IPS-18c (cell line): ENCODE data around the gene CEL.
A peak's percentile ranks its signal among the peaks of the same experiment; 100 is the strongest.

Source experiments
- H3K4me3 ChIP-seq: 2 replicates; pipeline ENCODE4 v1.7.0; 2013; ENCODE audit warnings: low read depth, mild to moderate bottlenecking, low read length, moderate library complexity; ENCODE audit not compliant: insufficient read depth
- H3K9me3 ChIP-seq: one replicate; pipeline ENCODE4 v1.6.1; 2013; ENCODE audit warnings: mild to moderate bottlenecking, low read length, moderate library complexity; ENCODE audit not compliant: control insufficient read depth, insufficient read depth

Gene CEL

DNA sequence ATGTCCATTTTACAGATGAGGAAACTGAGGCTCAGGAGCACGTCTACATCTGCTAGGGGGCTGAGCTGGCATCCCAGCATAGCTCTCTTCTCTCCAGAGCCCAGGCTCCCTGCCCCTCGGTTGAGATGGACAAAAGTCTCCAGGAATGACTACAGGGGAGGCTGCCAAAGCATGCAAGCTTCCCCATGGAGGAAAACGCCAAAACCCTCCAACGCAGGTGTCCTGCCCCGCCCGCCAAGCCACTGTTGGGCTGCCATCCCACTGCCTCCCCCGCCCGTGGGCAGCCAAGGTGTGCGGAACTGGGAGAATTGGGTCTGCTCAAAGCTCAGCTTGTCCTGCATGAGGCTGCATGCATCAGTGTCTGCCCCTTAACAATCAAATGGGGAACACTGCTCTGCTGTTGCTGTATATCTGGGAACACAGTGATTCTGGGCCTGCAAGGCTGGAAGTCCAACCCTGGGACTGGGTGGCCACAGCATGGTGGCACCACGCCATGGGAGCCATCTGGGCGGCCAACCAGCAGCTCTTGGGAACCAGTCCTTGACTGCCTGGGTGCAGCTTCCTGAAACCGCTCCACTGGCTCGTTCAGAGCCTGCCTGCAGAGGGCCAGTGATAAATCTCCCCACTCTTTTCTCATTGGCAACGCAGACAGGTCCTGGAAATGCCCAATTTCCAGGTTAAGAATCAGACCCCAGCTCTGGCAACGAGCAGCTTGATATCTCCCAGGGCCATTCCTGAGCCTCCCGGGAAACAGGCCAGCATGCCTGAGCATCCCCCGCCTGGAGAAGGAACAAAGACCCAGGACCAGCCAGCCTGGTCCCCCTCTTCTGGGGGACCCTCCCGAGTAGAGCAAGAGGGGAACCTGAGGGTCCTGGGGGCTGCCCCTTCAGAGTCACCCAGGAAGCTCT, 55.7 kb downstream of the CEL start:
- H3K4me3 ChIP-seq, result no peak overlapping the region
- no peaks in the 10 kb centered on the region for H3K9me3 ChIP-seq

DNA sequence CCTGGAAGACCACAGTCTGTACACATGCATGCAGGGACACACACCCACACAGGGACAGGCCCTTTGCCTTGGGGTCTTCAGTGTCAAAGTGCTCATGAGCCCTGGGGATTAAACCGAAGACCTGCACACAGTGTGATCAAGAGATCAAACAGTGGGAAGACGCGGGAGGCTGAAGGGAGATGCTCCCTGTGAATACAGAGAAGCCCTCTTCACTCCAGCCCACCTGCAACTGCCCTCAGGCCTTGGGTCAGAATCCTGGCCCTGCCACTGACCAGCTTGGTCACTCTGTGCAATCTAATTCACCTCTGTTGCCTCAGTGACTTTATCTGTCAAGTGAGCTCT, 56.4 kb downstream of the CEL start:
- Histone ChIP-seq H3K4me3 (no peak overlapping the region), H3K9me3 (no peaks in the 10 kb centered on the region)

DNA sequence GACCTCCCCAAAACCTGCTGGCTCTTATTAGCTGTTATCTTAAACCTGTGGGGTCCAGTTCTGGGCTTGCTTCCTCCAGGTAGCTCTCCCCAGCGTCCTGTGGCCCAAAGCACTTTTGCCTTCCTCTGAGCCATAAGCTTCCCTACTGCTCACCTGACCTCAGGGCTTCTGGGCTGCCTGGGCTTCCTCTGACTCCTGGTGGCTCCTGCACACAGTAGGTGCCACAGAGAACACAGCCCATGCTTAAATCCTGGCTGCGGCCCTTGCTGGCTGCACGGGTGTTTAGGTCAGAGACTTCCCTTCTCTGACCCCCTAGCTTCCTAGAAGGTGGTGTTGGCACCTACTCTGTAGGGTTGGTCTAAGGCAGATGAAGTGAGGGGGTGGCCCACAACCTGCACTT, 56.8 kb downstream of the CEL start:
- no peaks in the 10 kb centered on the region for H3K9me3 ChIP-seq
- no peak overlapping the region for H3K4me3 ChIP-seq

DNA sequence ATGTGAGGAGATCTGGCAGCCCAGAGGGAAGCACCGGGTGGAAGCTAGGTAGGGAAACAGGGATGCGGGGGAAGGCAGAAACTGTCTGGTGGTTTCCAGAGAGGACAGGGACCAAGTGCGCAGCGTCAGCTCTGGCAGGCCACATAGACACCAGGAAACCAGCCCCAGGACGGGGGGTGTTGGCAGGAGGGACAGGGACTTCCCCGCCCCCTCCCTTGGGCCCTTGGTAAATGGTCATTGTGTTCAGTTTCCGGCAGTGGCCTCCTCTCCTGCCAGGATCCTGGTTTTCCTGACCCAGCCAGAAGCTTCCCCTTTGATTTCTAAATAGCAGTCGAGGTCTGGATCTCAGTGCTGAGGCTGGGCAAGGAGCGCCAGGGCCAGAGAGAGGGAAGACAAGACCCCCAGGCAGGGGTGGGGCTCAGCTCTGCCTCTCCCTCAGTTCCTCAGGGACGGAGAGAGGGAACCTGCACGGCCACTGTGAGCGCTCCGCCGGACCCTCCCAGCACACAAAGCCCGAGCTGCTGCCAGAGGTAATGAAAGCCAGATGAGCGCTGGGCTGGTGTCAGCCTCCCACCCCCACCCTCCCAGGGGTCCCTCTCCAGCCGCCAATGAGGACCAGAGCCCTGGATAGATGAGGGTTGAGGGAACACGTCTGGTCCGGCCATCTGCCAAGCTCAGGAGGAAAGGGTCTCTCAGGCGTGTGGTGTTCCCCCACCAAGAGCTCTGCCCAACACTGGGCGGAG, 57.5 kb downstream of the CEL start:
- no peaks in the 10 kb centered on the region for H3K9me3 ChIP-seq
- no peak overlapping the region for H3K4me3 ChIP-seq

DNA sequence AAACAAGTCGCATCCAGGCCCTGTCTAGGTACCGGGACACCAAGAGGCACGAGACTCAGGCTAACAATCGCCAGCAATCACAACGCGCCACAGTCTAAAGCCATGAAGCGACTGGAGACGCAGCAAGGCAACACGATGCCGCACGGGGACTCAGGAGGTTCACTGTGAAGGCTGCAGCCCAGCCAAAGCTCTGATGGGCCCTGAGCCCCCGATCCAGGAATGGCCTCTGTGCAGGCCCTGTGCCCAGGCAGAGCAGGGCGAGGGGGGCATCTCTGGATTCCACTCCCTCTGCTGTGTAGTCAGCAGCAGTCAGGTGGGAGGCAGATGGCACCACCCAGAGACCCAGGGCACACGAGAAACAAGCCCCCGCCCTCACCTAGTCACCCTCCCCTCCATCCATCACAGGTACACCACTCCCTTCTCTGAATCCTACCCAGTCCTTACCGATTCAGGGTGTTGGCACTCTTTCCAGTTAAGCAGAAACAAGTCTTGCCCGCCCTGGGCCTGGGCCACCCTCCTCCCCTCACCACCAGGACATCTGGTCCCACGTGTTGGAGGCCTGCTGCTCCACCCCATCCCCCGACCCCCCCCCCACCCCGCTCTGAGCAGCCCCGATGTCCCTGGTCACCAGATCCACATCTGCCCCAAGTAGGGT, 58.2 kb downstream of the CEL start:
- Histone ChIP-seq H3K4me3 (no peak overlapping the region), H3K9me3 (no peaks in the 10 kb centered on the region)

DNA sequence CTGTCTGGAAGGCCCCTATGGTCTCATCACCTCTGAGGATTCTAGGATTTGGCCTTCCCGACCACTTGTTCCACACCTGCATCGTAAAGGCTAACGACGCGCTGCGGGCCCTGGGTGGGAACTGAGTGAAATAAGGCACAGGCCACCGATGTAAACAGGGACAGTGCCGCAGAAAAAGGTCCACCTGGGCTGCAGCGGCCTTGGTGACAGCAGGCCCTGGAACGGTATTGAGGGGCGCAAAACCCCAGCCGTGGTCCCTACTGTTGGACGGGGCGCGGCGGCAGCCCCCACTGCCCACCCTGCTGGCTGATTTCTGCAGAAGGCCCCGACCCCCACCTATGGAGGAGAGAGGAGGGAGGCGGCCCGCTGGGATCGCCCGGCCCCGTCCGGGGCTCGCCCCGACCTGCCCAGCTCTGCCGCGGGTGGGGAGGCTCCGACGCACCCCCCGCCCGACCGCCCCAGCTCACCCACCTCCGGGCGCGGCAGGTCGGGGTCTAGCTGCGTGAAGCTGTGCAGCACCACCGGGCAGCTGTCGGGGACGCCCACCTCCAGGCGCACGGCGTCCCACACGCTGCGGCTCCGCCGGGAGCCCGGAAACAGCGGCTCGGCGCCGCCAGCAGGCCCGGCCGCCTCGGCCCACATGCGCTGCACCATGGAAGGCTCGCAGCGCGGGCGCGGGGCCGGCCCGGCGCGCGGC, 58.9 kb downstream of the CEL start:
- H3K9me3 ChIP-seq, result no peaks in the 10 kb centered on the region
- peak overlapping the region; percentile 66 for H3K4me3 ChIP-seq
